ENCODE measurements around the gene RNF146.

RNF146 gene

GRCh38 chr6:127255286-127255685, 11.4 kb upstream of the RNF146 start:
- H3K4me1 ChIP-seq (ENCODE audit: control insufficient read depth, insufficient read depth, low read length): no peaks in the 10 kb centered on the region
- WGBS, 2 experiments: 88 to 93% methylated on average over 6 of the region's 6 CpGs
- no peaks in the 10 kb centered on the region for H3K9me3 ChIP-seq (ENCODE audit: control insufficient read depth, low read length)
- no peaks in the 10 kb centered on the region for H3K36me3 ChIP-seq (ENCODE audit: control insufficient read depth, insufficient read depth, low read length)
- no peaks in the 10 kb centered on the region for H3K27me3 ChIP-seq (ENCODE audit: control insufficient read depth, insufficient read depth, low read length, poor library complexity, severe bottlenecking)
- H3K4me3 ChIP-seq (ENCODE audit: insufficient read depth, low read depth, low read length): no peak overlapping the region
- no peak overlapping the region for H3K27ac ChIP-seq (ENCODE audit: insufficient read depth, low read depth, low read length, poor library complexity, severe bottlenecking)

GRCh38 chr6:127262896-127263295, 3.8 kb upstream of the RNF146 start:
- WGBS, 2 experiments: 96 to 100% methylated on average over 1 of the region's 1 CpG
- Histone ChIP-seq H3K4me3 (ENCODE audit: insufficient read depth, low read depth, low read length) (no peak overlapping the region), H3K4me1 (ENCODE audit: control insufficient read depth, insufficient read depth, low read length) (no peaks in the 10 kb centered on the region), H3K9me3 (ENCODE audit: control insufficient read depth, low read length) (no peaks in the 10 kb centered on the region), H3K27ac (ENCODE audit: insufficient read depth, low read depth, low read length, poor library complexity, severe bottlenecking) (no peak overlapping the region), H3K36me3 (ENCODE audit: control insufficient read depth, insufficient read depth, low read length) (no peaks in the 10 kb centered on the region), H3K27me3 (ENCODE audit: control insufficient read depth, insufficient read depth, low read length, poor library complexity, severe bottlenecking) (no peaks in the 10 kb centered on the region)

- 72 to 73% methylated on average over 4 of the region's 4 CpGs for WGBS, 2 experiments
- Histone ChIP-seq H3K4me3 (ENCODE audit: insufficient read depth, low read depth, low read length) (no peak overlapping the region), H3K4me1 (ENCODE audit: control insufficient read depth, insufficient read depth, low read length) (no peaks in the 10 kb centered on the region), H3K27me3 (ENCODE audit: control insufficient read depth, insufficient read depth, low read length, poor library complexity, severe bottlenecking) (no peaks in the 10 kb centered on the region), H3K27ac (ENCODE audit: insufficient read depth, low read depth, low read length, poor library complexity, severe bottlenecking) (no peak overlapping the region), H3K9me3 (ENCODE audit: control insufficient read depth, low read length) (no peaks in the 10 kb centered on the region), H3K36me3 (ENCODE audit: control insufficient read depth, insufficient read depth, low read length) (no peaks in the 10 kb centered on the region)
These were observed 3.2 kb upstream of the RNF146 start for GRCh38 chr6:127263481-127263880.

GRCh38 chr6:127266892-127267645, 405 bp downstream of the RNF146 start:
- Histone ChIP-seq H3K4me1 (ENCODE audit: control insufficient read depth, insufficient read depth, low read length) (peaks cover 2% of the 10 kb centered on the region), H3K9me3 (ENCODE audit: control insufficient read depth, low read length) (no peaks in the 10 kb centered on the region), H3K4me3 (ENCODE audit: insufficient read depth, low read depth, low read length) (peak overlapping the region; percentile 68), H3K36me3 (ENCODE audit: control insufficient read depth, insufficient read depth, low read length) (no peaks in the 10 kb centered on the region), H3K27ac (ENCODE audit: insufficient read depth, low read depth, low read length, poor library complexity, severe bottlenecking) (peak overlapping the region; percentile 98), H3K27me3 (ENCODE audit: control insufficient read depth, insufficient read depth, low read length, poor library complexity, severe bottlenecking) (no peaks in the 10 kb centered on the region)
- WGBS, 2 experiments: 0% methylated on average over 64 of the region's 64 CpGs

GRCh38 chr6:127267646-127268625, 1.3 kb downstream of the RNF146 start:
- Histone ChIP-seq H3K36me3 (ENCODE audit: control insufficient read depth, insufficient read depth, low read length) (no peaks in the 10 kb centered on the region), H3K27ac (ENCODE audit: insufficient read depth, low read depth, low read length, poor library complexity, severe bottlenecking) (peak overlapping the region; percentile 98), H3K4me1 (ENCODE audit: control insufficient read depth, insufficient read depth, low read length) (peaks cover 2% of the 10 kb centered on the region), H3K9me3 (ENCODE audit: control insufficient read depth, low read length) (no peaks in the 10 kb centered on the region), H3K4me3 (ENCODE audit: insufficient read depth, low read depth, low read length) (peak overlapping the region; percentile 68), H3K27me3 (ENCODE audit: control insufficient read depth, insufficient read depth, low read length, poor library complexity, severe bottlenecking) (no peaks in the 10 kb centered on the region)
- 5 to 9% methylated on average over 8 to 14 of the region's 16 CpGs for WGBS, 2 experiments

- no peaks in the 10 kb centered on the region for H3K27me3 ChIP-seq (ENCODE audit: control insufficient read depth, insufficient read depth, low read length, poor library complexity, severe bottlenecking)
- no peaks in the 10 kb centered on the region for H3K36me3 ChIP-seq (ENCODE audit: control insufficient read depth, insufficient read depth, low read length)
- peaks cover 2% of the 10 kb centered on the region for H3K4me1 ChIP-seq (ENCODE audit: control insufficient read depth, insufficient read depth, low read length)
- 99 to 100% methylated on average over 2 of the region's 3 CpGs for WGBS, 2 experiments
- no peak overlapping the region for H3K4me3 ChIP-seq (ENCODE audit: insufficient read depth, low read depth, low read length)
- H3K9me3 ChIP-seq (ENCODE audit: control insufficient read depth, low read length): no peaks in the 10 kb centered on the region
- no peak overlapping the region for H3K27ac ChIP-seq (ENCODE audit: insufficient read depth, low read depth, low read length, poor library complexity, severe bottlenecking)
These were observed 5.9 kb downstream of the RNF146 start for GRCh38 chr6:127272576-127272975.

GRCh38 chr6:127273499-127273898, 6.8 kb downstream of the RNF146 start:
- Histone ChIP-seq H3K27ac (ENCODE audit: insufficient read depth, low read depth, low read length, poor library complexity, severe bottlenecking) (no peak overlapping the region), H3K4me3 (ENCODE audit: insufficient read depth, low read depth, low read length) (no peak overlapping the region), H3K9me3 (ENCODE audit: control insufficient read depth, low read length) (no peaks in the 10 kb centered on the region), H3K4me1 (ENCODE audit: control insufficient read depth, insufficient read depth, low read length) (peaks cover 2% of the 10 kb centered on the region), H3K36me3 (ENCODE audit: control insufficient read depth, insufficient read depth, low read length) (no peaks in the 10 kb centered on the region), H3K27me3 (ENCODE audit: control insufficient read depth, insufficient read depth, low read length, poor library complexity, severe bottlenecking) (no peaks in the 10 kb centered on the region)
- WGBS, 2 experiments: 94 to 100% methylated on average over 1 to 2 of the region's 2 CpGs

- no peak overlapping the region for H3K27ac ChIP-seq (ENCODE audit: insufficient read depth, low read depth, low read length, poor library complexity, severe bottlenecking)
- no peak overlapping the region for H3K4me3 ChIP-seq (ENCODE audit: insufficient read depth, low read depth, low read length)
- H3K27me3 ChIP-seq (ENCODE audit: control insufficient read depth, insufficient read depth, low read length, poor library complexity, severe bottlenecking): no peaks in the 10 kb centered on the region
- H3K36me3 ChIP-seq (ENCODE audit: control insufficient read depth, insufficient read depth, low read length): peaks cover 2% of the 10 kb centered on the region
- no peaks in the 10 kb centered on the region for H3K4me1 ChIP-seq (ENCODE audit: control insufficient read depth, insufficient read depth, low read length)
- WGBS, 2 experiments: 91 to 92% methylated on average over 1 of the region's 1 CpG
- no peaks in the 10 kb centered on the region for H3K9me3 ChIP-seq (ENCODE audit: control insufficient read depth, low read length)
These were observed 9.7 kb downstream of the RNF146 start for GRCh38 chr6:127276331-127276730.

- H3K27ac ChIP-seq (ENCODE audit: insufficient read depth, low read depth, low read length, poor library complexity, severe bottlenecking): no peak overlapping the region
- 91 to 97% methylated on average over 3 of the region's 3 CpGs for WGBS, 2 experiments
These were observed 11.5 kb downstream of the RNF146 start for GRCh38 chr6:127277878-127278843.

More at GRCh38 chr6:127277878-127278843, 11.5 kb downstream of the RNF146 start:
- Histone ChIP-seq H3K4me3 (ENCODE audit: insufficient read depth, low read depth, low read length) (no peak overlapping the region), H3K27me3 (ENCODE audit: control insufficient read depth, insufficient read depth, low read length, poor library complexity, severe bottlenecking) (no peaks in the 10 kb centered on the region), H3K4me1 (ENCODE audit: control insufficient read depth, insufficient read depth, low read length) (no peaks in the 10 kb centered on the region), H3K36me3 (ENCODE audit: control insufficient read depth, insufficient read depth, low read length) (peaks cover 10% of the 10 kb centered on the region), H3K9me3 (ENCODE audit: control insufficient read depth, low read length) (no peaks in the 10 kb centered on the region)
